ENCODE measurements around the gene PLA2G4F.

- no peak for TF ChIP-seq CTCF (conservative IDR thresholded peaks at IDR 0.05; ENCODE audit: low read length)
- TF ChIP-seq EZH2phosphoT487 (IDR thresholded peaks at IDR 0.05; ENCODE audit: borderline replicate concordance, low read depth, low read length), result no peak
These were observed 7.6 kb upstream of the PLA2G4F start for GRCh38 chr15:42163947-42164550.

All from OCI-LY7 (cell line).